Left colon (tissue), 2 donors: ENCODE data around the gene NUFIP2. TPM values are rescaled to one million over a fixed set of nuclear protein-coding genes. Genes with fewer than 3 reads are reported as not detected.
"Not testable (repeated sequence)": the region's sequence is repeated elsewhere in the genome, so short reads cannot be mapped to it uniquely, and the experiment has no call there.

Experiments used
- ATAC-seq: fragments of 200-7000 bp; cut with Tn5 transposase; one replicate; pipeline ENCODE4 v1.9.1; 2020; ENCODE audit warnings: mild to moderate bottlenecking, moderate library complexity
- DNase-seq, 2 donors: peaks; one replicate each; pipeline ENCODE4 v3.0.0-alpha.2; 2020
- intact Hi-C, 2 donors: fragments of 100-400 bp; cut with DNase I in 1 of 2; cut with micrococcal nuclease in 1 of 2; formaldehyde crosslinking; loops; one replicate each; pipeline versions ENCODE4 v1.11.2 to v1.14.0; 2022; cut with DNase I, micrococcal nuclease
- long read RNA-seq: library from polyadenylated mRNA; unstranded; transcript quantifications from one replicate; pipeline ENCODE4 v2.0.0, GENCODE V29; 2021
- total RNA-seq, 2 donors: library from RNA; stranded (reverse); fragmentation: NEBNext Ultra II Directional; extraction: Animal tissue kit (Norgen Biotek cat#: 25700); gene quantifications; one replicate each; pipeline ENCODE4 v1.2.1, GENCODE V29; 2021
- donor health status: DM: no; HTN: no; CAD: no.
- donor health status: DM: yes; HTN: yes; CAD: no.

NUFIP2 gene, protein sequence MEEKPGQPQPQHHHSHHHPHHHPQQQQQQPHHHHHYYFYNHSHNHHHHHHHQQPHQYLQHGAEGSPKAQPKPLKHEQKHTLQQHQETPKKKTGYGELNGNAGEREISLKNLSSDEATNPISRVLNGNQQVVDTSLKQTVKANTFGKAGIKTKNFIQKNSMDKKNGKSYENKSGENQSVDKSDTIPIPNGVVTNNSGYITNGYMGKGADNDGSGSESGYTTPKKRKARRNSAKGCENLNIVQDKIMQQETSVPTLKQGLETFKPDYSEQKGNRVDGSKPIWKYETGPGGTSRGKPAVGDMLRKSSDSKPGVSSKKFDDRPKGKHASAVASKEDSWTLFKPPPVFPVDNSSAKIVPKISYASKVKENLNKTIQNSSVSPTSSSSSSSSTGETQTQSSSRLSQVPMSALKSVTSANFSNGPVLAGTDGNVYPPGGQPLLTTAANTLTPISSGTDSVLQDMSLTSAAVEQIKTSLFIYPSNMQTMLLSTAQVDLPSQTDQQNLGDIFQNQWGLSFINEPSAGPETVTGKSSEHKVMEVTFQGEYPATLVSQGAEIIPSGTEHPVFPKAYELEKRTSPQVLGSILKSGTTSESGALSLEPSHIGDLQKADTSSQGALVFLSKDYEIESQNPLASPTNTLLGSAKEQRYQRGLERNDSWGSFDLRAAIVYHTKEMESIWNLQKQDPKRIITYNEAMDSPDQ
- 10 to 100 TPM; 42.4 to 47.2 TPM for total RNA-seq
- long read RNA-seq, full-length matches to known transcripts = 2 of 14 reads
- long read RNA-seq, partial matches to known transcripts = 3 of 14 reads
- long read RNA-seq, other reads (novel, unspliced or antisense) = 9 of 14 reads

DNA sequence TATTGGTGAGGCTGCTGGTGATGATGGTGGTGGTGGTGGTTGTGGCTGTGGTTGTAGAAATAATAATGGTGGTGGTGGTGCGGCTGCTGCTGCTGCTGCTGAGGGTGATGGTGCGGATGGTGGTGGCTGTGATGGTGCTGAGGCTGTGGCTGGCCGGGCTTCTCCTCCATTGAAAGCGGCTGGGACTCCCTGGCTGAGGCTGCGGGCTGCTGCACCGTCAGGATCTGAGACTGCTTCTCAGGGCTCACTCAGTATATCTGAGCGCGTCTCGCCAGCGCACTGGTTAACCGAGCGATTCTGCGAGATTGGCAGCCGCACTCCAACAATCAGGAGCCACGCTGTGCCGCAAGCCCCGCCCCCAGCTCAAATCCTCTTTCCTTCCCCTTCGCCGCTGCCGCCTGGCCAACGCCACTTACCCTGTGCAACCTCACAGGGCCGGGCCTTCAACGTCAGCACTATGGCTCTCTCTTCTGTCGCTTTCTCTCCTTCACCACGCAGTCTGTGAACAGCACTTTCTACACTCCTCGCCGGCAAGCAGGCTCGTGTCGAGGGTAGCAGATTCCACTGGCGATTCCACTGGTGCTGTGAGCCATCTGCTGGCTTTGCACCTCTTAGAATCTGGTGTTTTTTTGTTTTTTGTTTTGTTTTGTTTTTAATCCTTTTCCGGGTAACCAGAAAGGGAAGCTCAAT is at the start of gene NUFIP2:
NUFIP2 (minus strand) TSS at position 259 of the 690 bp plus-strand sequence; CDS start at position 170, 89 bp downstream.
- intact Hi-C loops = loop anchor here in 1 of 2 donors (5.0 kb wide), 1 partner anchor 147 kb away; no protein-coding TSS in a partner anchor
- peak; percentile 87 for ATAC-seq
- DNase-seq = peak; percentile 99

DNA sequence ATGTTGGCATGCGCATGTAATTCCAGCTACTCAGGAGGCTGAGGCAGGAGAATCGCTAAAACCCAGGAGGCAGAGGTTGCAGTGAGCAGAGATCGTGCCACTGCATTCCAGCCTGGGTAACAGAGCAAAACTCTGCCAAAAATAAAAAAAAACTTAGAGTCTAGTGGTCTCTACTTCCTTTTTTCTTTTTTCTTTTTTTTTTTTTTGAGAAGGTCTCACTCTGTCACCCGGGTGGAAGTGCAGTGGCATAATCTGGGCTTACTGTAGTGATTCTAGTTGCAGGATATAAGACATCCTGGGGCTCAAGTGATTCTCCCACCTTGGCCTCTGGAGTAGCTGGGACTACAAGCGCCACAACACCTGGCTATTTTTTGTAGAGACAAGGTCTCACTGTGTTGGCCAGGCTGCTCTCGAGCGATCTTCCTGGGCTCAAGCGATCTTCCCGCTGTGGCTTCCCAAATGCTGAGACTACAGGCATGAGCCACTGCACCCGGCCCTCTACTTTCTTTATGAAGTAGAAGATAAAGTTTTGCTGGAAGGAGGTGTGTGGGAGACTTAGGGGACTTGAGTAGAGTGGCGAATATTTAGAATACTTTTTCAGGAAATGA is 48.3 kb upstream of the NUFIP2 start:
- intact Hi-C loops = no loop called here
- no peak for ATAC-seq
- DNase-seq = no peak

DNA sequence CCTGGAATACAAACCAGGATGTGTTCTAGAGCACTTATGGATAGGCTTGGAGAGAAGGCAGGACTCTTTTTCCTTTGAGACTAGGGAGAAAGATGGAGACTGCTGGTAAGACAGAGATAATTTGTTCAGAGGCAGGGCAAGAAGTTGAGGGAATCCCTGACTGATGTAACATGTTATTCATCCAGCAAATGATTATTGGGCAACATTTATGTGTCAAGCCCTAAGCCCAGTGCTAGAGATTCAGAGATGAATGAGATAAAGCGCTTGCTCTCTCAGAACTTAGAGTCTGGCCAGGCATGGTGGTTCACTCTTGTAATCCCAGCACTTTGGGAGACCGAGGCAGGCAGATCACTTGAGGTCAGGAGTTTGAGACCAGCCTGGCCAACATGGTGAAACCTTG is 47.8 kb upstream of the NUFIP2 start:
- ATAC-seq = no peak

DNA sequence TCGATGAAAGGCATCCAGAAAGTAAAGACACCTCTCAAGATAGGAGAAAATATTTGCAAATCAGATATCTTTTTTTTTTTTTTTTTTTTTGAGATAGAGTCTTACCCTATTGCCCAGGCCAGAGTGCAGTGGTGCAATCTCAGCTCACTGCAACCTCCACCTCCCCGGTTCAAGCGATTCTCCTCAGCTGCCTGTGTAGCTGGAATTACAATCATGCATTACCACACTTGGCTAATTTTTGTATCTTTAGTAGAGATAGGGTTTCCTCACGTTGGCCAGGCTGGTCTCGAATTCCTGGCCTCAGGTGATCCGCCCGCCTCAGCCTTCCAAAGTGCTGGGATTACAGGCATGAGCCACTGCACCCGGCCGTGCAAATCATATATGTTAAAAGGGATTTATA is 45.1 kb upstream of the NUFIP2 start:
- DNase-seq, intact Hi-C loops, ATAC-seq: not testable (repeated sequence)

More for the DNA sequence above, 47.8 kb upstream of the NUFIP2 start:
- intact Hi-C loops = no loop called here
- DNase-seq = no peak

DNA sequence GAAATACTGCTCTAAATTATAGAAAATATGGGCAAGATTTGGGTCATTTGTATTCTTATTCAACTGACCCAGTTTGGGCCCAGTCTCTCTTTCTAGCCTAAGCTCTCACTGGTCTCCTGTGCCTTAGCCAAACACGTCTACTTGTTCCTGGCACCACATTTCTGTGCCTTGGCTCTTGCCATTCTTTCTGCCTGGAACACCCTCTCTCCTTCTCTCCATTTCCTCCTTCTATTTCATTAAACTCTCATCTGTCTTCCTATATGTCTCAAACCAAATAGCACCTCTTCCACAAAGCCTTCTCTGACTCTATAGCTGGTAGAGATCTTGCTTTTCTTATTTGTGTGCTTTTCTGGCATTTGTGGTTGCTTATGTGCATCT is 37.7 kb upstream of the NUFIP2 start:
- no peak for DNase-seq
- intact Hi-C loops = no loop called here
- peak; percentile 28 for ATAC-seq

DNA sequence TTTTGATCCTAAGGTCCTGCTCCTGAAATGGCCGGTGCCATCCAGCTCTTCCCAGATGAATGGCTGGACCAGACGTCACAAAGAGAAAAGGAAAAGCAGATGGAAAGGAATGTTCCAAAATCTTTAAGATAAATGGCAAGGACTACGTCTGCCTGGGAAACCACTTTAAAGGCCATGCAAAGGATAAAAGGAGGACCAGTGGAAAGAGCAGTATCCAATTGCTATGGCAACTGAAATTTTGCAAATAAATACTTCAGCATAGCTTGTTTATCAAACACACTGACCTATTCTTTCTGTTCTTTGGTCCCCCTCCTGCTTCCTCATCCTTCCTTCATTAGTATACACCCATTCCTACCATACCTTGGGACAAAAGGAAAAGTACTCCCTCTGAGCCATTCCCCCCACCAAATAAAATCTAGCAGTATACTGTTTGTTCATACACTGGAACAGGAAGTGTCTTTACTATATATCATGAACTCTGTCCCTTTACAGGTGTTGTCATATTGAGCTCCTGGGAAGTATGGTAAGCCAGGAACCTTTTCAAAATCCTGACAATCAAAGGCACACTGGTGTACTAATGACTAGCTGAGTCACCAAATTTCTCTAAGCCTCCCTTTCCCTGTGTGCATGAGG is 37.2 kb upstream of the NUFIP2 start:
- ATAC-seq (peak; percentile 98), DNase-seq (no peak)
- intact Hi-C loops = no loop called here

DNA sequence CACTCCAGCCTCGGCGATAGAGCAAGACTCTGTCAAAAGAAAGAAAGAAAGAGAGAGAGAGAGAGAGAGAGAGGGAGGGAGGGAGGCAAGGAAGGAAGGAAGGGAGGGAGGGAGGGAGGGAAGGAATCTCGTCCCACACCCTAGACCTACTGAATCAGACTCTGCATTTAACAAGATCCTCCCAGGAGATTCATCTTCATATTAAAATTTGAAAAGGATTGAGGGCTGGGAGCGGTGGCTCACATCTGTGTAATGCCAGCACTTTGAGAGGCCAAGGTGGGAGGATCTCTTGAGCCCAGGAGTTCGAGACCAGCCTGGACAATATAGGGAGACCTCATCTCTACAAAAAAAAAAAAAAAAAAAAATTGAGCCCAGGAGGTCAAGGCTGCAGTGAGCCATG is 33.5 kb upstream of the NUFIP2 start:
- ATAC-seq = no peak
- intact Hi-C loops = no loop called here
- DNase-seq = no peak

DNA sequence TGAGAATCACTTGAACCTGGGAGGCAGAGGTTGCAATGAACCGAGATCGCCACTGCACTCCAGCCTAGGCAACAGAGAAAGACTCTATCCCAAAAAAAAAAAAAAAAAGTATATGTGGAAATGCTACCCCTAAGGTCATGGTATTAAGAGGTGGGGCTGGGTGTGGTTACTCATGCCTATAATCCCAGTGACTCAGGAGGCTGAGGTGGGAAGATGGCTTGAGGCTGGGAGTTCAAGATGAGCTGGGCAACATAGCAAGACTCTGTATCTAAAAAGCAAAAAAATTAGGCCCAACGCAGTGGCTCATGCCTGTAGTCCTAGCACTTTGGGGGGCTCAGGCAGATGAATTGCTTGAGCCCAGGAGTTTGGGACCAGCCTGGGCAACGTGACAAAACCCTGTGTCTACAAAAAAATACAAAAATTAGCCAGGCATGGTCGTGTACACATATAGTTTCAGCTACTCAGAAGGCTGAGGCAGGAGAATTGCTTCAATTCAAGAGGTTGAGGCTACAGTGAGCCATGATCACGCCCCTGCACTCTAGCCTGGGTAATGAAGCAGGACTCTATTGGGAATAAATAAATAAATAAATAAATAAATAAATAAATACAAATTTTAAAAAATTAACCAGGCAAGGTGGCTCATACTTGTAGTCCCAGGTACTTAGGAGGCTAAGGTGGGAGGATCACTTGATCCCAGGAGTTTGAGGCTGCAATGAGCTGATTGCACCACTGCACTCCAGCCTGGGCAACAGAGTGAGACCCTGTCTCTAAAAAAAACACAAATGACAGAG is 32.3 kb upstream of the NUFIP2 start:
- ATAC-seq (no peak), DNase-seq (no peak)
- intact Hi-C loops = no loop called here

DNA sequence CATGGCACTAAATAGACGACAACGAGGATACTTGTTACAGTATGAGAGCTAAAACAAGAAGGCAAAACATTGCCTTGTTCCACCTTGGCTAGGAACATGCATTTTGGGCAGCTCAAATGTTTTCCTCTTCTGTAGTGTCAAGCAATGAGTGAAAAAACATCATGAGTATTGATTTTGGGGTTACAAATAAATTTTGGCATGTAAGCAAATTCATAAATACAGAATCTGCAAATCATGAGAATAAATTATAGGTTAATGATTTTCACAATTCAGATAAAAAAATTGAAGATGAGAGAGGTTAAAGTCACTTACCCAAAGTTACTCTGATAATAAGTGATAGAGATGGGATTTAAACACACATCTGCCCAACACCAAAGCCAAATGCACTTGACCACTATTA is 28.4 kb upstream of the NUFIP2 start:
- intact Hi-C loops = no loop called here
- ATAC-seq (no peak), DNase-seq (no peak)

DNA sequence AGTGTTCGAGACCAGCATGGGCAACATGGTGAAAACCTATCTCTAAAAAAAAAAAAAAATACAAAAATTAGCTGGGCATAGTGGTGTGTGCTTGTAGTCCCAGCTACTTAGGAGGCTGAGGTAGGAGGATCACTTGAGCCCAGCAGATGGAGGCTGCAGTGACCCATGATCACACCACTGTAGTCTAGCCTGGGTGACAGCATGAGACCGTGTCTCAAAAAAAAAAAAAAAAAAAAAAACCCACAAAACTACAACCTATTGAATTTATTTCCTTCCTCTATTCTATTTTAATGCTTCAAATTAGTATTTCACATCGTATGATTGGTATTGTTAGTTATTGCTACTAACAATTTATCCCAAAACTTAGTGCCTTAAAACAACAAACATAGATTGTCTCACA is 9.4 kb upstream of the NUFIP2 start:
- no peak for DNase-seq
- intact Hi-C loops = no loop called here
- ATAC-seq = no peak

DNA sequence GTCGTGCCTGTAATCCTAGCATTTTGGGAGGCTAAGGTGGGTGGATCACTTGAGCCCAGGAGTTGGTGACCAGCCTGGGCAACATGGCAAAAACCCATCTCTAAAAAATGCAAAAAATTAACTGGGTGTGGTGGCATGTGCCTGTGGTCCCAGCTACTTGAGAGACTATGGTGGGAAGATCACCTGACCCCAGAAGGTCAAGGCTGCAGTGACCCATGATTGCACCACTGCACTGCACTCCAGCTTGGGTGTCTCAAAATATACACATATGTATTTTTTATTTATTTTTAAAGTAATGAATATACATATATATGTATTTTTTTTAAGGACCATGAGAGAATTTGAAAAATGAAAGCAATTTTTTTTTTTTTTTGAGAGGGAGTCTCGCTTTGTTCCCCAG is 5.1 kb upstream of the NUFIP2 start:
- intact Hi-C loops = no loop called here
- DNase-seq (no peak), ATAC-seq (no peak)

DNA sequence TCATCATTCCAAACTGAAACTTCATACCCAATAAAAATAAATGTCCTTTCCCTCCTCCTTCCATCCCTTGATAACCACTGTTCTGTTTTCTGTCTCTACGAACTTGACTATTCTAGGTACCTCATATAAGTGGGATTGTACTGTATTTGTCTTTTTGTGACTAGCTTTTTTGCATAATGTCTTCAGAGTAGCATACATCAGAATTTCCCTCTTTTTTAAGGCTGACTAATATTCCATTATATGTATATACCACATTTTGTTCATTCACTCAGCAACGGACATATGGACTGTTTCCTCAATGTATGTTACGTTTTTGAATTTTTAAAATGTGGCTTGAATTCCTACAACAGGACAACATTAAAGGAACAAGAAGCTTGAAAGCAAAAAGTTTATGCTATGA is 1.5 kb upstream of the NUFIP2 start:
- intact Hi-C loops = no loop called here
- ATAC-seq = no peak
- DNase-seq = no peak

DNA sequence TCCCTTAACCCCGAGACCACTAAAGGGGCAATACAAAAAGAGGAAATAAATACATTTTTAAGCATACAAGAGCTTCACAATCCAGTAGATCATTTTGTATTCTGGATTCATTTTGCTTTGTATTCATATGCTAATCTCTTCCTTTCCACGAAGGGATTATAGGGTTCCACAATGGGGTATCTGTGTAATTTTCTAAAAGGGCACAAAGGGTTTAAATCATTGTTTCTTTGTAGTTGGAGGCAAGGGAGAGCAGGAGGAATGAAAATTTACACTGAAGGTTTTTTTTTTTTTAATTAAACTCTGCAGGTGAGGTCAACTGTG is 592 bp upstream of the NUFIP2 start:
- DNase-seq = no peak
- no peak for ATAC-seq
- intact Hi-C loops = loop anchor here in 1 of 2 donors (5.0 kb wide), 1 partner anchor 147 kb away; no protein-coding TSS in a partner anchor

DNA sequence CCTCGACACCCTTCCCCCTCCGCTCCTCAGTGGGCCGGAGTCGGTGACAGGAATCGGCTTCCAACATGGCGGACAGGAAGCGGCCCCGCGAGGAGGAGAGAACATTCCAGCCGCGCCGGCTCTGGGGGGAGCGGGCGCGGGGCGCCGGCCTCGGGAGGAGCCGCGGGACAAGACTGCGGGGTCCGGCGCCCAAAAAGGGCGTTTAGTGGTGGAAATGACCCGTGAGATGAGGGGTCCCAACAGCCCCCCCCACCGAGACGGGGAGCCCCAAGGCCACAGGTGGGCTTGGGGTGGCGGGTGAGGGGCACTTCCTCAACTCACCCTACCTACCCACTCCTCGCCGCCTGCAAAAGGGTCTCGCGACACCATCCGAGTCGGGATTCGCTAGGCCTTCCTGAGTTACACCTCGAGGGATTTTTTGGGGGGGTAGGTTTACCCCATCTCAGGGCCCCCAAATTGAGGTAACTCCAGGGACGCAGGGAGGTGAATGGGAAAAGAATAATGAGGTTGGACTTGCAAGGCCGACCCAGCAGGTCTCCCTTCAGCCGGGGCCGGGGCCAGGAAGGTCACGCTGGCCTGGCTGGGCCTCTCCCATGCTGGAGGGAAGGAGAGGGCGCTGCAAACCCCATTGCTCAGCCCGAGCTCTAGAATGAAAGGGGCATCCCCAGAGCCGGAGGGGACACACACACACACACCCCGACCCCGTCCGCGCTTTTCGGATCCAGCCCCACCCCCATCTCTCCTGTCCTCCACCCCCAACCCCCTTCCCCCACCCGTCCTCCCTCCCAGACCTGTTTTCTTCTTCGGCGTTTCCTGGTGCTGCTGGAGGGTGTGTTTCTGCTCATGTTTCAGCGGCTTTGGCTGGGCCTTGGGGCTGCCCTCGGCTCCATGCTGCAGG is 707 bp downstream of the NUFIP2 start:
- intact Hi-C loops = loop anchor here in 1 of 2 donors (5.0 kb wide), 1 partner anchor 146 kb away; no protein-coding TSS in a partner anchor
- peak; percentile 44 for ATAC-seq

DNA sequence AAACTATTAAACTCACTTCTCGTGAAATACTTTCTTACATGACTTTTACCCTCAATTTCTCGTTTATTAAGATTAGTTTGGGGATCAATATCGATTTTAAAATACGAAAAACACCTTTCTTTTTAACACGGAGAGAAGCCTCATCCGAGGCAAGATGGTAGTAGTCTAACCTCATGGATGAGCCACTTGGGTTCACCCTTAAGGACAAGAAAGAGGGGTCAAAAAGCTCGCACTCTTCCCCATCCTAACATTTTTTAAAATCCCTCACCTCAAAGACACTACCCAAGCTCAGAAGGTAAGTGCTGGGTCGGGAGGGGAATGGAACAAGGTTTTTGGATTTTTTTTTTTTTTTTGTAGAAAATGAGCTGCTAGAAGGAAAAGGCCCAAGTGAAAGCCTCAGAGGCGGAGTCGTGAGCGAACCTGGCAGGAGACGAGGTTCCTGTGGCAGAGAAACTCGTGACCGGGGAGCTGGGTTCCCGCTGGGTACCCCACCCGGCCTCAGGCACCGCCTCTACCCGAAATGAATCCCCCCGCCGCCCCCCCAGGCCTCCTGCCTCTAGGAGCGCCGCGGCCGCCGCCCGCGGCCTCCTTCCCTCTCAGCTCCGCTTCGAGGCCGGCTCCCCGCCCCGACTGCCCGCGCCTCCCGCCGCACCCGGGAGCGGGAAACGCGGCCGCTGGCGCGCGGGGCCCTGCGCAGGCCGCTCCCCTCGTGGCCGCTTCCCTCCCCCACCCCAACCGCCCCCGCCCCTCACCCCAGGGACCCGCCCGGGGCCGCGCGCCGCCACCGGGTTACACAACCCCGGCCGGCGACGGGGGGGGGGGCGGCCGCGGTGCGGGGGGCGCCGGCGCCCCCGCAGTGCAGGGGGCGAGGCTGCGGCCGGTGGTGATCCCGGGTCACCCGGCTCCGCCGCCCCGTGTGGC is 1.6 kb downstream of the NUFIP2 start:
- ATAC-seq (peak; percentile 20), DNase-seq (peak; percentile 65 to 77)
- intact Hi-C loops = loop anchor here in 1 of 2 donors (5.0 kb wide), 1 partner anchor 145 kb away; no protein-coding TSS in a partner anchor

More for the DNA sequence above, 707 bp downstream of the NUFIP2 start:
- DNase-seq = peak; percentile 60 to 76
